ENCODE data around the gene LRP1B. TPM values are rescaled to one million over a fixed set of nuclear protein-coding genes. Genes with fewer than 3 reads are reported as not detected.

LRP1B gene
- total RNA-seq, 1 donor from 2014 or later = not detected

GRCh38 chr2:141508086-141508752 lies 622.6 kb downstream of the LRP1B start:
- Mint-ChIP-seq H3K27ac (no peak overlapping the region), H3K36me3 (ENCODE audit: low read depth) (no peaks in the 10 kb centered on the region), H3K27me3 (ENCODE audit: low read depth) (no peaks in the 10 kb centered on the region), H3K4me3 (ENCODE audit: low read depth) (no peak overlapping the region), H3K9me3 (no peaks in the 10 kb centered on the region), H3K4me1 (ENCODE audit: low read depth) (no peaks in the 10 kb centered on the region)
- intact Hi-C loops (cut with micrococcal nuclease) = no loop called here
- no peak for DNase-seq (ENCODE audit: low spot score)

DNA sequence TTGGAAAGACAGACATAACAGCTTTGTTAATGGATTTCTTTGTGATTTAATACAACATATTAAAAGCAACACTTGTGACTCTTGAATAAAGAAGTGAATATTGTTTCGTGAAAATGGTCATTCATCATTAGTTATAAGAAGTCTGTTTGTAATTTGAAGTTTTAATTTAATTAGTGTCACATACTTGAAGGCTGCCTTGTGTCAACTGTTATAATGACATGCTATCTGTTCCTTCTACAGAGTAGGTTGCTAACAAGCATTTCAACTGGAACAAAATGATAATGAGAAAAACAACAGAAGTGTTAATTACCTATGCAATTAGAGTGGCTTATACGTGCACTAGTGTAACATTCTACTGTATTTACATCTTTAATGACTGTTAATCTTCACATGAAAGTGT lies 624.7 kb downstream of the LRP1B start:
- Mint-ChIP-seq H3K9me3 (no peaks in the 10 kb centered on the region), H3K4me3 (ENCODE audit: low read depth) (no peak overlapping the region), H3K4me1 (ENCODE audit: low read depth) (no peaks in the 10 kb centered on the region), H3K27me3 (ENCODE audit: low read depth) (no peaks in the 10 kb centered on the region), H3K27ac (no peak overlapping the region), H3K36me3 (ENCODE audit: low read depth) (no peaks in the 10 kb centered on the region)
- intact Hi-C loops (cut with micrococcal nuclease) = no loop called here
- DNase-seq (ENCODE audit: low spot score) = no peak

GRCh38 chr2:141501752-141502151 lies 629.1 kb downstream of the LRP1B start:
- intact Hi-C loops (cut with micrococcal nuclease) = no loop called here
- Mint-ChIP-seq H3K9me3 (no peaks in the 10 kb centered on the region), H3K27me3 (ENCODE audit: low read depth) (no peaks in the 10 kb centered on the region), H3K4me1 (ENCODE audit: low read depth) (no peaks in the 10 kb centered on the region), H3K4me3 (ENCODE audit: low read depth) (no peak overlapping the region), H3K27ac (no peak overlapping the region), H3K36me3 (ENCODE audit: low read depth) (no peaks in the 10 kb centered on the region)
- no peak for DNase-seq (ENCODE audit: low spot score)

- H3K27ac Mint-ChIP-seq = no peak overlapping the region
- DNase-seq (ENCODE audit: low spot score) = no peak
- H3K4me3 Mint-ChIP-seq (ENCODE audit: low read depth) = no peak overlapping the region
- intact Hi-C loops (cut with micrococcal nuclease) = no loop called here
- no peaks in the 10 kb centered on the region for H3K4me1 Mint-ChIP-seq (ENCODE audit: low read depth)
- peaks cover 6% of the 10 kb centered on the region for H3K9me3 Mint-ChIP-seq
- H3K36me3 Mint-ChIP-seq (ENCODE audit: low read depth) = no peaks in the 10 kb centered on the region
- H3K27me3 Mint-ChIP-seq (ENCODE audit: low read depth) = no peaks in the 10 kb centered on the region
Observed at GRCh38 chr2:141499123-141499522, 631.7 kb downstream of the LRP1B start.

DNA sequence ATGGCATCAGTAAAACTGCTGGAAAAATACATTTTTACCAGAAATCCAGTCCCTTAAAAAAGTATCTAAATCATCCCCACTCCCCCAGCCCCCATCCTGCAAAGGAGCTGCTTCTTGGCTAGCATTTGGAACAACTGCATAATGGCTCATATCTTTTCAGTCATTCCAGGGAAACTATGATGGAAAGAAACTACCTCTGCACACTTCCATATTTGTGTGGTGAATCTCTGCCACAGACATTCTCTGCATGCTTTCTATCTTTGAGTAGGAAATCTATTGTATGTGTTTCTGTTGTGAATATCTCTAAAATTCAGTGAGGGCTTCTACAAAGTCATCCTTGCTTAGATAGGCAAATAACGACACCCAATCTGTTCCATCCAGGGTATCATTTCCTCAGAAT lies 632.3 kb downstream of the LRP1B start:
- H3K4me3 Mint-ChIP-seq (ENCODE audit: low read depth) = no peak overlapping the region
- H3K27ac Mint-ChIP-seq = no peak overlapping the region
- H3K36me3 Mint-ChIP-seq (ENCODE audit: low read depth) = no peaks in the 10 kb centered on the region
- peaks cover 6% of the 10 kb centered on the region for H3K9me3 Mint-ChIP-seq
- intact Hi-C loops (cut with micrococcal nuclease) = no loop called here
- no peaks in the 10 kb centered on the region for H3K4me1 Mint-ChIP-seq (ENCODE audit: low read depth)
- no peaks in the 10 kb centered on the region for H3K27me3 Mint-ChIP-seq (ENCODE audit: low read depth)
- DNase-seq (ENCODE audit: low spot score) = no peak

- intact Hi-C loops (cut with micrococcal nuclease) = no loop called here
- H3K27ac Mint-ChIP-seq = no peak overlapping the region
- H3K4me3 Mint-ChIP-seq (ENCODE audit: low read depth) = no peak overlapping the region
- H3K27me3 Mint-ChIP-seq (ENCODE audit: low read depth) = no peaks in the 10 kb centered on the region
- no peaks in the 10 kb centered on the region for H3K4me1 Mint-ChIP-seq (ENCODE audit: low read depth)
- peaks cover 9% of the 10 kb centered on the region for H3K9me3 Mint-ChIP-seq
- no peak for DNase-seq (ENCODE audit: low spot score)
- no peaks in the 10 kb centered on the region for H3K36me3 Mint-ChIP-seq (ENCODE audit: low read depth)
Observed at GRCh38 chr2:141497272-141497671, 633.5 kb downstream of the LRP1B start.

DNA sequence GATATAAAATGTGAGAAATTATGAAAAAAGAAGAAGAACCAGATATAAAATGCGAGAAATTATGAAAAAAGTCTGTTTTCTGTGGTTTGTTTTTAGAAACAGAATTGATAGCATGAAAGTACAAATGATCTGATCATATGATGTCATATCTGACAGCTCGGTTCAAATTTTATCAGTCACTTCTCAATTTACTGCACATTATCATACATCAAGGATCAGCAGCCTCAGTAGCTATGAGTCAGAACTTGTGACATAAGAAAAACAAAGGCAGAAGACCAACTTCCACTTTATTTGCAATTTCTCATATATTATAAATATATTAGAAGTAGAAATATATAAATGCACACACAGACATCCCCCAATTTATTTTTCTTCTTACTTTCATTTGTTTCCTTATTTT lies 634.0 kb downstream of the LRP1B start:
- Mint-ChIP-seq H3K27ac (no peak overlapping the region), H3K4me3 (ENCODE audit: low read depth) (no peak overlapping the region), H3K9me3 (peaks cover 11% of the 10 kb centered on the region)

GRCh38 chr2:141493936-141494335 lies 636.9 kb downstream of the LRP1B start:
- intact Hi-C loops (cut with micrococcal nuclease) = no loop called here

More for the DNA sequence above, 634.0 kb downstream of the LRP1B start:
- no peaks in the 10 kb centered on the region for H3K27me3 Mint-ChIP-seq (ENCODE audit: low read depth)
- intact Hi-C loops (cut with micrococcal nuclease) = no loop called here
- H3K36me3 Mint-ChIP-seq (ENCODE audit: low read depth) = no peaks in the 10 kb centered on the region
- H3K4me1 Mint-ChIP-seq (ENCODE audit: low read depth) = no peaks in the 10 kb centered on the region
- no peak for DNase-seq (ENCODE audit: low spot score)

DNA sequence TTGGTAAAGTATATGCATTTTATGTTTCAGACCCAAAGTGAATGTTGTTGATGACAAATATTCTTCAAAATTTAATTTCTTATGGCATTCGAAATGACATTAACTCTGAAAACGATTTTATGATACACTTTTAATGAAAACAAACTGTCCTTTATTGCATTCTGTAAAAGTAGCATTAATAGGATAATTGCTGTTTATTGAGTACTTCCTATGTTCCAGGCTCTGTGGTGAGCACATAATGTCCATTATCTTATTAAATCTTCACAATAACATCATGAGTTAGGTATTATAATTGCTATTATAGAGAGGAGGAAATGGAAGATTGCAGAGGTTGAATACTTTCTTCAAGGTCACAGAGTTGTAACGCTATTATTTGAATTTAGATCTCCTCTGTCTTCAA lies 638.0 kb downstream of the LRP1B start:
- DNase-seq (ENCODE audit: low spot score) = no peak
- Mint-ChIP-seq H3K4me3 (ENCODE audit: low read depth) (no peak overlapping the region), H3K9me3 (peaks cover 11% of the 10 kb centered on the region), H3K36me3 (ENCODE audit: low read depth) (no peaks in the 10 kb centered on the region), H3K4me1 (ENCODE audit: low read depth) (no peaks in the 10 kb centered on the region), H3K27me3 (ENCODE audit: low read depth) (no peaks in the 10 kb centered on the region), H3K27ac (no peak overlapping the region)
- intact Hi-C loops (cut with micrococcal nuclease) = no loop called here

More at GRCh38 chr2:141493936-141494335, 636.9 kb downstream of the LRP1B start:
- no peaks in the 10 kb centered on the region for H3K27me3 Mint-ChIP-seq (ENCODE audit: low read depth)
- peaks cover 11% of the 10 kb centered on the region for H3K9me3 Mint-ChIP-seq
- no peaks in the 10 kb centered on the region for H3K36me3 Mint-ChIP-seq (ENCODE audit: low read depth)
- H3K4me1 Mint-ChIP-seq (ENCODE audit: low read depth) = no peaks in the 10 kb centered on the region
- H3K4me3 Mint-ChIP-seq (ENCODE audit: low read depth) = no peak overlapping the region
- H3K27ac Mint-ChIP-seq = no peak overlapping the region
- DNase-seq (ENCODE audit: low spot score) = no peak

- peaks cover 16% of the 10 kb centered on the region for H3K9me3 Mint-ChIP-seq
- intact Hi-C loops (cut with micrococcal nuclease) = no loop called here
- no peak overlapping the region for H3K27ac Mint-ChIP-seq
- H3K27me3 Mint-ChIP-seq (ENCODE audit: low read depth) = no peaks in the 10 kb centered on the region
- no peak overlapping the region for H3K4me3 Mint-ChIP-seq (ENCODE audit: low read depth)
- H3K36me3 Mint-ChIP-seq (ENCODE audit: low read depth) = no peaks in the 10 kb centered on the region
- no peaks in the 10 kb centered on the region for H3K4me1 Mint-ChIP-seq (ENCODE audit: low read depth)
- no peak for DNase-seq (ENCODE audit: low spot score)
Observed at GRCh38 chr2:141490886-141491285, 639.9 kb downstream of the LRP1B start.

DNA sequence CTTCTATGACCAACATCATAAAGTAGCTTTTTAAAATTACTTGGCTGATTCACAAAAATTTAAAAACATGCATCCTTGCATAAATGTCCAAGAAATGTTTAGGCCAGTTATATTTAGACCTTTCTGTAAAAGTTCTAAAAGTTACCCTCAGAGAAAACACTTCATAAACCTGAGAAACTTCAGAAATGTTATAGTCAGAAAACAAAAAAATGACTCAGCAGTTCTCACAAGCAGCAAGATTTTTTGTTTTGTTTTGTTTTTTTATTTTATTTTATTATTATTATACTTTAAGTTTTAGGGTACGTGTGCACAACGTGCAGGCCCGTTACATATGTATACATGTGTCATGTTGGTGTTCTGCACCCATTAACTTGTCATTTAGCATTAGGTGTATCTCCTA lies 648.1 kb downstream of the LRP1B start:
- H3K27me3 Mint-ChIP-seq (ENCODE audit: low read depth) = no peaks in the 10 kb centered on the region
- H3K9me3 Mint-ChIP-seq = peaks cover 11% of the 10 kb centered on the region
- intact Hi-C loops (cut with micrococcal nuclease) = no loop called here
- H3K27ac Mint-ChIP-seq = no peak overlapping the region
- no peaks in the 10 kb centered on the region for H3K36me3 Mint-ChIP-seq (ENCODE audit: low read depth)
- no peak for DNase-seq (ENCODE audit: low spot score)
- no peak overlapping the region for H3K4me3 Mint-ChIP-seq (ENCODE audit: low read depth)
- no peaks in the 10 kb centered on the region for H3K4me1 Mint-ChIP-seq (ENCODE audit: low read depth)

- Mint-ChIP-seq H3K9me3 (no peaks in the 10 kb centered on the region), H3K4me1 (ENCODE audit: low read depth) (no peaks in the 10 kb centered on the region), H3K4me3 (ENCODE audit: low read depth) (no peak overlapping the region), H3K36me3 (ENCODE audit: low read depth) (no peaks in the 10 kb centered on the region), H3K27me3 (ENCODE audit: low read depth) (no peaks in the 10 kb centered on the region), H3K27ac (no peak overlapping the region)
- intact Hi-C loops (cut with micrococcal nuclease) = no loop called here
- no peak for DNase-seq (ENCODE audit: low spot score)
Observed at GRCh38 chr2:141475801-141476200, 655.0 kb downstream of the LRP1B start.

DNA sequence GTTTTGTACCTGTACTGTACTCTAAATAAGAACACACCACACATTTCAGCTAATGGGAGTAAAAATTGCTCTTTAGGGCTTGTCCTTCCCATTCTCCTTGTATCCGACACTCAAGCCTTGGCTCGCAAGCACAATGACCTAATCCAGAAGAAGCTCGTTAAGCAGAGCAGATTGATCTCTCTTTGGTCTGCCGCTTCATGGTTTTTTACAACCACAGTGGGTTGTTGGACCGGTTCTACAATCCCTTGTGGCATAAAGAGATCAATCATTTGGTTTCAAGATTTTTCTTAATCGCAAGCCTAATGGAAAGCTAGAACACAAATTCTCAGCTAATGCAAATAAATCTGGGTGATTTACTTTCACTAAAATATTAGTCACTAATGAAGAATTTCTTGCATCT lies 662.1 kb downstream of the LRP1B start:
- no peaks in the 10 kb centered on the region for H3K27me3 Mint-ChIP-seq (ENCODE audit: low read depth)
- no peaks in the 10 kb centered on the region for H3K36me3 Mint-ChIP-seq (ENCODE audit: low read depth)
- no peaks in the 10 kb centered on the region for H3K4me1 Mint-ChIP-seq (ENCODE audit: low read depth)
- DNase-seq (ENCODE audit: low spot score) = no peak
- H3K27ac Mint-ChIP-seq = no peak overlapping the region
- intact Hi-C loops (cut with micrococcal nuclease) = no loop called here
- no peak overlapping the region for H3K4me3 Mint-ChIP-seq (ENCODE audit: low read depth)
- peaks cover 11% of the 10 kb centered on the region for H3K9me3 Mint-ChIP-seq

DNA sequence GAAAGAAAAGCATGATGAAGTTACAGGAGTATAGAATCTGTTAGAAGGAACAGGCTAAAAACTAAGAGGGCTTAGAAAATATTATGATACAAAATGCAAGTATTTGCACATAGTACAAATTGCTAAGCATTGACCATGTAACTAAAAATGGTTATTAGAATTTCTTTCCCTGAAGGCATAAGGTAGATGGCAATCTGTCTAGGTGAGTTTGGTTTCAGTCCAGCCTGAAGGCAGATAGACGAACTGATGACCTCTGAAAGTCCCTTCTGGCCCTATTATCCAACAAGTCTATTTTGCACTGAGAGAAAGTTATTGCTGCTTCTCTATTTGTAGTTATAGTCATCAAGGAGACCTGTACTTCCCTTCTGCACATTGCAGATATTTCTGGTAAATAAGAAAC lies 663.5 kb downstream of the LRP1B start:
- Mint-ChIP-seq H3K4me1 (ENCODE audit: low read depth) (no peaks in the 10 kb centered on the region), H3K36me3 (ENCODE audit: low read depth) (no peaks in the 10 kb centered on the region), H3K4me3 (ENCODE audit: low read depth) (no peak overlapping the region), H3K9me3 (peaks cover 11% of the 10 kb centered on the region), H3K27me3 (ENCODE audit: low read depth) (no peaks in the 10 kb centered on the region), H3K27ac (no peak overlapping the region)
- intact Hi-C loops (cut with micrococcal nuclease) = no loop called here
- DNase-seq (ENCODE audit: low spot score) = no peak
